ENCODE results near the gene ATXN7L1.
A peak's percentile ranks its signal among the peaks of the same experiment; 100 is the strongest.

ATXN7L1 gene

DNA sequence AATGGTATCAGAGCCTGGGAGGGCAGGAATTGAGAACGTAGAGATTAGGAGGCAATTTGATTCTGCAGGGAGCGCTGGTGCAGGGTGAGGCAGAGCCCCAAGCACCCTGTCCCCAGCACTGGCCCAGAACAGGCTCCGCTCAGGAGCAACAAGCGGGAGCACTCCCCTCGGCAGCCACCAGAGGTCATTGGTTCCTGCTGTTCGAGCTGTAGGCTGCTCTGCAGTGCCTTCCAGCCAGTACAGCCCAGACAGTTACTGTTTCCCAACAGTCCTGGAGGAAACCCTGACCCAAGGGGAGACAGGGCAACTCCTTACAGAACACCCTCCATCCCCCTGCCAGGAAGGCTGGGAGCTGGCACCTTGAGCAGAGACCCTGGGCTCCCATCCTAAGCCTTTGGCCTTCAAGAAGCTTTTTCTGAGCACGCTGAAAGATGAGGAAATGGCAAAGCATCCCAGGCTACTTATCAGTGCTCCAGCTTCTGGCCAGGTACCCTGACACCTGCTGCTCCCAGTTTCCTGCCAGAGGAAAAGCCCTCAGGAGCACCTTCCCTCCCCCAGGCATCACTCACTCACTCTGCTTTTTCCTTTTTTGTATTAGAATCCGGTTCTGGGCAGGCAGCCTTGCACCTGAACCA, 223.9 kb downstream of the ATXN7L1 start:
- DNase-seq (ENCODE audit: extremely low spot score) = peak; percentile 78
- TF ChIP-seq, protein P1, sequence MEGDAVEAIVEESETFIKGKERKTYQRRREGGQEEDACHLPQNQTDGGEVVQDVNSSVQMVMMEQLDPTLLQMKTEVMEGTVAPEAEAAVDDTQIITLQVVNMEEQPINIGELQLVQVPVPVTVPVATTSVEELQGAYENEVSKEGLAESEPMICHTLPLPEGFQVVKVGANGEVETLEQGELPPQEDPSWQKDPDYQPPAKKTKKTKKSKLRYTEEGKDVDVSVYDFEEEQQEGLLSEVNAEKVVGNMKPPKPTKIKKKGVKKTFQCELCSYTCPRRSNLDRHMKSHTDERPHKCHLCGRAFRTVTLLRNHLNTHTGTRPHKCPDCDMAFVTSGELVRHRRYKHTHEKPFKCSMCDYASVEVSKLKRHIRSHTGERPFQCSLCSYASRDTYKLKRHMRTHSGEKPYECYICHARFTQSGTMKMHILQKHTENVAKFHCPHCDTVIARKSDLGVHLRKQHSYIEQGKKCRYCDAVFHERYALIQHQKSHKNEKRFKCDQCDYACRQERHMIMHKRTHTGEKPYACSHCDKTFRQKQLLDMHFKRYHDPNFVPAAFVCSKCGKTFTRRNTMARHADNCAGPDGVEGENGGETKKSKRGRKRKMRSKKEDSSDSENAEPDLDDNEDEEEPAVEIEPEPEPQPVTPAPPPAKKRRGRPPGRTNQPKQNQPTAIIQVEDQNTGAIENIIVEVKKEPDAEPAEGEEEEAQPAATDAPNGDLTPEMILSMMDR (IDR thresholded peaks at IDR 0.05; ENCODE audit: control extremely low read depth, extremely low read depth, low read depth, missing control alignments) = peak; percentile 75
- POLR2A ChIA-PET = no interaction called here
- CTCF ChIA-PET = interaction anchor here (0.8 to 4.1 kb wide), 19 partner anchors 8 to 524 kb away, joined by 3 to 26 read pairs (median 4); no protein-coding TSS in a partner anchor

GRCh38 chr7:105651798-105652197, 224.6 kb downstream of the ATXN7L1 start:
- no peak for DNase-seq (ENCODE audit: extremely low spot score)
- POLR2A ChIA-PET = no interaction called here

GRCh38 chr7:105650382-105650970, 225.9 kb downstream of the ATXN7L1 start:
- CTCF ChIA-PET = interaction anchor here (0.7 to 2.1 kb wide), 4 partner anchors 12 to 503 kb away, joined by 3 to 5 read pairs (median 3); no protein-coding TSS in a partner anchor
- TF ChIP-seq, protein P1 (IDR thresholded peaks at IDR 0.05; ENCODE audit: control extremely low read depth, extremely low read depth, low read depth, missing control alignments) = no peak
- DNase-seq (ENCODE audit: extremely low spot score) = no peak
- POLR2A ChIA-PET = no interaction called here

More at GRCh38 chr7:105651798-105652197, 224.6 kb downstream of the ATXN7L1 start:
- CTCF ChIA-PET = interaction anchor here (1.2 to 4.1 kb wide), 10 partner anchors 8 to 525 kb away, joined by 3 to 26 read pairs (median 4); no protein-coding TSS in a partner anchor
- TF ChIP-seq, protein P1 (IDR thresholded peaks at IDR 0.05; ENCODE audit: control extremely low read depth, extremely low read depth, low read depth, missing control alignments) = no peak

- TF ChIP-seq, protein P1 (IDR thresholded peaks at IDR 0.05; ENCODE audit: control extremely low read depth, extremely low read depth, low read depth, missing control alignments) = no peak
- no peak for DNase-seq (ENCODE audit: extremely low spot score)
- ChIA-PET POLR2A (no interaction called here), CTCF (interaction anchor here (1.0 to 2.1 kb wide), 3 partner anchors 13 to 504 kb away, joined by 3 to 5 read pairs (median 3); no protein-coding TSS in a partner anchor)
Observed at GRCh38 chr7:105649727-105650381, 226.5 kb downstream of the ATXN7L1 start.

GRCh38 chr7:105648561-105649401, 227.6 kb downstream of the ATXN7L1 start:
- TF ChIP-seq, protein P1 (IDR thresholded peaks at IDR 0.05; ENCODE audit: control extremely low read depth, extremely low read depth, low read depth, missing control alignments) = no peak
- POLR2A ChIA-PET = no interaction called here

More at GRCh38 chr7:105648561-105649401, 227.6 kb downstream of the ATXN7L1 start:
- CTCF ChIA-PET = interaction anchor here (1.2 to 2.1 kb wide), 3 partner anchors 8 to 394 kb away, joined by 4 to 7 read pairs (median 5); no protein-coding TSS in a partner anchor
- DNase-seq (ENCODE audit: extremely low spot score) = no peak

Measured in GM10248 (cell line).